B cell (primary cell): Measurements from ENCODE around the gene STX10. TPM values are rescaled to one million over a fixed set of nuclear protein-coding genes. Genes with fewer than 3 reads are reported as not detected.

Experiments used
- ATAC-seq: fragments of 200-7000 bp; cut with Tn5 transposase; one replicate; pipeline ENCODE4 v1.10.0; 2021; ENCODE audit warnings: low read depth, mild to moderate bottlenecking, moderate number of reproducible peaks, moderate library complexity
- CTCF ChIA-PET: fragments of 350-600 bp; sonication (Branson Sonifier 250); formaldehyde crosslinking; loops from one replicate; lab custom pipeline; 2021; ENCODE audit warnings: antibody characterized with exemption, inconsistent platforms; lab: Charles Lee
- POLR2A ChIA-PET: fragments of 350-600 bp; sonication (Branson Sonifier 250); formaldehyde crosslinking; loops from one replicate; lab custom pipeline; 2021; ENCODE audit warnings: antibody characterized with exemption; lab: Charles Lee
- DNase-seq: peaks from one replicate; pipeline ENCODE4 v3.0.0; 2013
- H2AFZ ChIP-seq: 2 replicates; pipeline ENCODE4 v1.6.1; 2012; ENCODE audit warnings: mild to moderate bottlenecking, low read depth, low read length; ENCODE audit not compliant: insufficient read depth, poor library complexity, severe bottlenecking
- H3K27ac ChIP-seq, 2 donors: 1 replicate in 1 of 2; 2 replicates in 1 of 2; pipeline ENCODE4 v1.5.1; 2012 to 2013; ENCODE audit warnings: low read length in 2 of 2, mild to moderate bottlenecking in 2 of 2, moderate library complexity in 1 of 2
- H3K27me3 ChIP-seq, 4 experiments: fragments of 200-600 bp in 1 of 4; sonication (generic) in 1 of 4; replicated peaks in 1 of 4; 1 replicate in 2 of 4; 2 replicates in 2 of 4; pipeline versions ENCODE4 v1.6.1 to v1.7.0; 2013 to 2016; ENCODE audit warnings: low read length in 3 of 4, mild to moderate bottlenecking in 2 of 4, mixed read lengths in 1 of 4, moderate library complexity in 1 of 4; ENCODE audit not compliant: insufficient read depth in 4 of 4, control insufficient read depth in 3 of 4; ENCODE audit errors: control extremely low read depth in 1 of 4
- H3K36me3 ChIP-seq, 2 experiments: replicated peaks in 1 of 2; 1 replicate in 1 of 2; 2 replicates in 1 of 2; pipeline versions ENCODE4 v1.6.1 to v1.7.1; 2013; ENCODE audit warnings: low read length in 1 of 2; ENCODE audit not compliant: insufficient read depth in 2 of 2, control insufficient read depth in 1 of 2; ENCODE audit errors: control extremely low read depth in 1 of 2, extremely low read depth in 1 of 2
- H3K4me1 ChIP-seq, 2 donors: fragments of 200-600 bp in 1 of 2; sonication (generic) in 1 of 2; 1 replicate in 1 of 2; 2 replicates in 1 of 2; pipeline versions ENCODE4 v1.5.1 to v1.6.1; 2013 to 2017; ENCODE audit warnings: low read length in 2 of 2; ENCODE audit not compliant: control insufficient read depth in 2 of 2, insufficient read depth in 2 of 2
- H3K4me2 ChIP-seq: replicated peaks from 2 replicates; pipeline ENCODE3; 2012; ENCODE audit warnings: mild to moderate bottlenecking, low read depth, low read length; ENCODE audit not compliant: poor library complexity, severe bottlenecking
- H3K4me3 ChIP-seq, 5 experiments: fragments of 200-600 bp in 1 of 5; sonication (generic) in 1 of 5; 1 replicate in 3 of 5; 2 replicates in 2 of 5; pipeline versions ENCODE4 v1.5.1 to v1.7.0; 2011 to 2016; ENCODE audit warnings: low read length in 4 of 5, mild to moderate bottlenecking in 4 of 5, low read depth in 2 of 5, control low read depth in 1 of 5, moderate library complexity in 1 of 5; ENCODE audit not compliant: insufficient read depth in 1 of 5; ENCODE audit errors: control extremely low read depth in 1 of 5, extremely low read depth in 1 of 5
- H3K79me2 ChIP-seq: fragments of 200-600 bp; sonication (generic); one replicate; pipeline ENCODE4 v1.6.0; 2016; ENCODE audit warnings: low read length; ENCODE audit not compliant: control insufficient read depth, insufficient read depth
- H3K9ac ChIP-seq: fragments of 200-600 bp; sonication (generic); 2 replicates; pipeline ENCODE4 v1.6.1; 2017; ENCODE audit warnings: mild to moderate bottlenecking, low read length, moderate library complexity
- H3K9me3 ChIP-seq, 3 donors: one replicate each; pipeline versions ENCODE4 v1.6.1 to v1.7.1; 2013; ENCODE audit warnings: low read length in 2 of 3; ENCODE audit not compliant: control insufficient read depth in 2 of 3, insufficient read depth in 1 of 3; ENCODE audit errors: control extremely low read depth in 1 of 3
- H4K20me1 ChIP-seq: 2 replicates; pipeline ENCODE4 v1.6.0; 2012; ENCODE audit warnings: mild to moderate bottlenecking, low read length; ENCODE audit not compliant: insufficient read depth, control insufficient read depth, poor library complexity, severe bottlenecking
- H3K27ac Mint-ChIP-seq: one replicate; pipeline ENCODE4 v1.8.0; 2021; ENCODE audit warnings: mixed read lengths
- H3K27me3 Mint-ChIP-seq: one replicate; pipeline ENCODE4 v1.8.0; 2021; ENCODE audit warnings: mixed read lengths
- H3K4me1 Mint-ChIP-seq: one replicate; pipeline ENCODE4 v1.8.0; 2021; ENCODE audit warnings: mixed read lengths
- H3K4me3 Mint-ChIP-seq: one replicate; pipeline ENCODE4 v1.8.0; 2021; ENCODE audit warnings: mixed read lengths
- H3K9me3 Mint-ChIP-seq: one replicate; pipeline ENCODE4 v1.8.0; 2022; ENCODE audit warnings: mixed read lengths; ENCODE audit not compliant: insufficient read depth
- CTCF ChIP-seq: fragments of 200-600 bp; IDR thresholded peaks from one replicate; pipeline ENCODE4 v1.8.0; 2022; ENCODE audit warnings: antibody characterized with exemption, mild to moderate bottlenecking
- EZH2 ChIP-seq: IDR thresholded peaks from 2 replicates; pipeline ENCODE4 v1.6.1; 2012; ENCODE audit warnings: borderline replicate concordance, low read depth, mild to moderate bottlenecking, moderate library complexity, low read length; ENCODE audit not compliant: insufficient read depth, poor library complexity, severe bottlenecking
- WGBS: methylation state at CpG from one replicate; pipeline ENCODE4 v1.1.5; 2013; ENCODE audit warnings: missing lambda C conversion rate; ENCODE audit not compliant: insufficient coverage; 5-methylcytosine and 5-hydroxymethylcytosine counted together
- intact Hi-C: fragments of 100-400 bp; cut with micrococcal nuclease; formaldehyde crosslinking; loops from one replicate; pipeline ENCODE4 v1.10.0; 2022
- polyA plus RNA-seq: library from polyadenylated mRNA; depleted of rRNA; stranded (reverse); fragments of >200 nt; gene quantifications from 2 replicates; pipeline ENCODE4 v1.2.3, GENCODE V29; 2012
- total RNA-seq, 2 donors: library from RNA; stranded (reverse); fragments of 120-200 nt in 1 of 2; gene quantifications; 1 replicate in 1 of 2; 2 replicates in 1 of 2; pipeline versions ENCODE4 v1.2.3 to v1.2.4, GENCODE V29; 2013 to 2022

The STX10 gene
- total and polyA plus RNA-seq, 2 donors (not counting 1 experiment from before 2014, with no cell fraction given): 59.0 to 147 TPM

DNA sequence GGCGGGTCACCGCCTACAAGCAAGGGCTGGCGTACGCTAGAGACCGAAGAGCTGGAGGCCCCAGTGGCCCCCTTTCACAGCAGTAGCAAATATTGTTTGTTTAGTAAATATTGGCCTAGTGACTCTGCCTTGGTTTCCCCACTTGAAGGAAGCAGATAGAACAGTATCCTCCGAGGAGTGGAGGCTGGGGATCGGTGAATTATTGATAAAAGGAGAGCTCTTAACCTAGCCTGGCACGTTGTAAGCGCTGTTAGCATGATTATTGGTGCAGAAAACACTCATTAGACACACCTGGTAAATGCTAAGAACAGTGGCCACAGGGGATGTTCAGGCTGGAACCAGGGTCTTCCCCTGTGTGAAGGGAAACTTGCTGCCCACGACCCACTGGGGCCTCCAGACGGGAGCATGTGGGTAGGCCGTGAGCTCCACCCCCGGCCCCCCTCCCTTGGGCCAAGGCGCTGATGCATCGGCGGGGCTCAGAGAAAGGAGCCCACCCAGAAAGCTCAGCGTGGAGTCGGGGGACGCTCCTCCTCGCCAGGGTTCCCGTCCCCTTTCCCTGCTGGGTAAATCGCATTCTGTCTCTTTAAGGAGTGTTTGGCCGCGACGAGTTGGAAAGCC is 2.3 kb upstream of the STX10 start:
- POLR2A ChIA-PET: interaction anchor here (0.5 to 2.5 kb wide), 23 partner anchors 8 to 1466 kb away, joined by 3 to 64 read pairs (median 5); partner anchors contain the start of gene NACC1
- WGBS: 0% methylated on average over 19 of the region's 25 CpGs
- ATAC-seq (peak; percentile 3), DNase-seq (no peak)
- H3K36me3 ChIP-seq: peaks cover 0 to 9% of the 10 kb centered on the region in 2 experiments
- TF ChIP-seq CTCF (no peak), EZH2 (no peak)
- H3K4me2 ChIP-seq: peak overlapping the region; percentile 95
- H3K9ac ChIP-seq: peak overlapping the region; percentile 97
- no peaks in the 10 kb centered on the region for H3K27me3 ChIP-seq
- no peaks in the 10 kb centered on the region for H3K9me3 Mint-ChIP-seq
- H2AFZ ChIP-seq: peak overlapping the region; percentile 61
- peaks cover 45% of the 10 kb centered on the region for H3K4me1 Mint-ChIP-seq
- peak overlapping the region; percentile 92 for H3K4me3 Mint-ChIP-seq
- H3K27ac ChIP-seq: peak overlapping the region; percentile 94 to 96
- no peaks in the 10 kb centered on the region for H3K27me3 Mint-ChIP-seq
- H3K9me3 ChIP-seq: no peaks in the 10 kb centered on the region
- H4K20me1 ChIP-seq: peaks cover 26% of the 10 kb centered on the region
- H3K27ac Mint-ChIP-seq: peak overlapping the region; percentile 100
- peaks cover 59% of the 10 kb centered on the region for H3K79me2 ChIP-seq
- intact Hi-C loops: loop anchor here (1.0 to 5.0 kb wide), 3 partner anchors 49 to 694 kb away; no protein-coding TSS in a partner anchor
- CTCF ChIA-PET: interaction anchor here (0.9 to 2.1 kb wide), 18 partner anchors 9 to 853 kb away, joined by 3 to 34 read pairs (median 6); partner anchors contain the start of gene NACC1
- H3K4me1 ChIP-seq: peaks cover 24 to 52% of the 10 kb centered on the region in 2 donors
- peak overlapping the region; percentile 82 to 100 (median 98) for H3K4me3 ChIP-seq
